Measurements from ENCODE around the gene SNX5.

DNA sequence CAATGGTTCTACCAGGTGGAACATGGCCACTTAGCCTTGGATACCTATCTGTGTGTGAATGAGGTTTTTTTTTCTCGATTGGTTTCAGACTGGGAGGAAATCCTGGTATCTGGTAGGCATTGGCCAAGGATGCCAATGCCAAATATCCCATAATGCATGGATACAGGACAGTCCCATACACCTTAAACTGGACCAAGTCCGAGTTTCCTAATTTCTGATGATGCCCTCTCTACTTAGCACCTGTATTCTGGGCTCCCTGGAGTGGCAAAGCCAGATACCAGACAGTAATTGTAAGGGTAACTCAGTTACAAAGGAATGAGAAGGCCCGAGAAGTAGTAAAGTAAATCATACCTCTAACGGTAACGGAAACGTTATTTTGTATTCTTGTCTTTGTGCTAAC lies 17.9 kb downstream of the SNX5 start:
- TF ChIP-seq, protein P1, sequence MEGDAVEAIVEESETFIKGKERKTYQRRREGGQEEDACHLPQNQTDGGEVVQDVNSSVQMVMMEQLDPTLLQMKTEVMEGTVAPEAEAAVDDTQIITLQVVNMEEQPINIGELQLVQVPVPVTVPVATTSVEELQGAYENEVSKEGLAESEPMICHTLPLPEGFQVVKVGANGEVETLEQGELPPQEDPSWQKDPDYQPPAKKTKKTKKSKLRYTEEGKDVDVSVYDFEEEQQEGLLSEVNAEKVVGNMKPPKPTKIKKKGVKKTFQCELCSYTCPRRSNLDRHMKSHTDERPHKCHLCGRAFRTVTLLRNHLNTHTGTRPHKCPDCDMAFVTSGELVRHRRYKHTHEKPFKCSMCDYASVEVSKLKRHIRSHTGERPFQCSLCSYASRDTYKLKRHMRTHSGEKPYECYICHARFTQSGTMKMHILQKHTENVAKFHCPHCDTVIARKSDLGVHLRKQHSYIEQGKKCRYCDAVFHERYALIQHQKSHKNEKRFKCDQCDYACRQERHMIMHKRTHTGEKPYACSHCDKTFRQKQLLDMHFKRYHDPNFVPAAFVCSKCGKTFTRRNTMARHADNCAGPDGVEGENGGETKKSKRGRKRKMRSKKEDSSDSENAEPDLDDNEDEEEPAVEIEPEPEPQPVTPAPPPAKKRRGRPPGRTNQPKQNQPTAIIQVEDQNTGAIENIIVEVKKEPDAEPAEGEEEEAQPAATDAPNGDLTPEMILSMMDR (IDR thresholded peaks at IDR 0.05), result no peak
- no peak for TF ChIP-seq ZFX (IDR thresholded peaks at IDR 0.05; ENCODE audit: borderline replicate concordance)
